GM23338 (cell line): ENCODE data around the gene SLC25A47. TPM values are rescaled to one million over a fixed set of nuclear protein-coding genes. Genes with fewer than 3 reads are reported as not detected.

ENCODE experiments used
- ATAC-seq: fragments of 200-7000 bp; cut with Tn5 transposase; 3 replicates; pipeline ENCODE4 v1.9.1; 2020
- DNase-seq: peaks from one replicate; pipeline ENCODE4 v3.0.0-alpha.2; 2015; ENCODE audit warnings: low spot score
- H2AFZ ChIP-seq: fragments of 200-600 bp; sonication (generic); 2 replicates; pipeline ENCODE4 v1.8.0; 2016; ENCODE audit warnings: antibody characterized with exemption, mild to moderate bottlenecking, moderate library complexity
- H3F3A ChIP-seq: fragments of 200-600 bp; sonication (generic); replicated peaks from 2 replicates; pipeline ENCODE4 v1.8.0; 2017; ENCODE audit warnings: antibody characterized with exemption, mixed run types, low read depth
- H3K27ac ChIP-seq: fragments of 200-600 bp; sonication (generic); 2 replicates; pipeline ENCODE4 v1.6.1; 2016; ENCODE audit warnings: low read depth
- H3K27me3 ChIP-seq: fragments of 200-600 bp; sonication (generic); 2 replicates; pipeline ENCODE4 v1.8.0; 2016; ENCODE audit warnings: mild to moderate bottlenecking, mixed run types, moderate library complexity; ENCODE audit not compliant: insufficient read depth
- H3K36me3 ChIP-seq: fragments of 200-600 bp; sonication (generic); 2 replicates; pipeline ENCODE4 v1.8.0; 2016; ENCODE audit warnings: mild to moderate bottlenecking; ENCODE audit not compliant: insufficient read depth
- H3K4me1 ChIP-seq: fragments of 200-600 bp; sonication (generic); 2 replicates; pipeline ENCODE4 v1.8.0; 2016; ENCODE audit warnings: mild to moderate bottlenecking, moderate library complexity; ENCODE audit not compliant: insufficient read depth
- H3K4me2 ChIP-seq: fragments of 200-600 bp; sonication (generic); 2 replicates; pipeline ENCODE4 v1.7.1; 2017; ENCODE audit warnings: mixed run types
- H3K4me3 ChIP-seq: fragments of 200-600 bp; sonication (generic); 2 replicates; pipeline ENCODE4 v1.6.1; 2016; ENCODE audit warnings: mixed run types
- H3K79me2 ChIP-seq: fragments of 200-600 bp; sonication (generic); replicated peaks from 2 replicates; pipeline ENCODE4 v1.8.0; 2017; ENCODE audit warnings: mild to moderate bottlenecking; ENCODE audit not compliant: insufficient read depth
- H3K9me2 ChIP-seq: fragments of 200-600 bp; sonication (generic); 2 replicates; pipeline ENCODE4 v1.8.0; 2017; ENCODE audit not compliant: insufficient read depth
- H4K20me1 ChIP-seq: fragments of 200-600 bp; sonication (generic); replicated peaks from 2 replicates; pipeline ENCODE4 v1.8.0; 2017; ENCODE audit warnings: mild to moderate bottlenecking; ENCODE audit not compliant: insufficient read depth
- H3K27ac Mint-ChIP-seq: 2 replicates; pipeline ENCODE4 v1.8.0; 2020; ENCODE audit warnings: inconsistent platforms, mild to moderate bottlenecking, moderate library complexity, mixed read lengths
- H3K27me3 Mint-ChIP-seq: 3 replicates; pipeline ENCODE4 v1.8.0; 2022; ENCODE audit warnings: low read depth, mild to moderate bottlenecking, moderate library complexity, mixed read lengths, inconsistent platforms; ENCODE audit not compliant: insufficient read depth, poor library complexity
- H3K36me3 Mint-ChIP-seq: 3 replicates; pipeline ENCODE4 v1.8.0; 2021; ENCODE audit warnings: low read depth, mild to moderate bottlenecking, inconsistent platforms, moderate library complexity, mixed read lengths
- H3K4me1 Mint-ChIP-seq: 3 replicates; pipeline ENCODE4 v1.8.0; 2020; ENCODE audit warnings: mild to moderate bottlenecking, inconsistent platforms, mixed read lengths
- H3K4me3 Mint-ChIP-seq: 3 replicates; pipeline ENCODE4 v1.8.0; 2021; ENCODE audit warnings: moderate library complexity, mild to moderate bottlenecking, inconsistent platforms, mixed read lengths
- H3K9me3 Mint-ChIP-seq: 3 replicates; pipeline ENCODE4 v1.8.0; 2020; ENCODE audit warnings: moderate library complexity, mild to moderate bottlenecking, inconsistent platforms, mixed read lengths
- CREB1 ChIP-seq: fragments of 250-450 bp; sonication (Bioruptor Pico); IDR thresholded peaks from 2 replicates; pipeline ENCODE4 v1.5.0; 2020; ENCODE audit warnings: low read depth, mild to moderate bottlenecking, moderate library complexity
- CTCF ChIP-seq, 2 experiments: fragments of 200-600 bp in 1 of 2; sonication (generic) in 1 of 2; conservative IDR thresholded peaks; 2 replicates each; pipeline versions ENCODE4 v1.5.1 to v1.6.1; 2016 to 2017; ENCODE audit warnings: antibody characterized with exemption in 2 of 2, low read depth in 2 of 2, mild to moderate bottlenecking in 2 of 2, moderate library complexity in 1 of 2
- ETS1 ChIP-seq: IDR thresholded peaks from 2 replicates; pipeline ENCODE4 v1.6.1; 2016; ENCODE audit warnings: antibody characterized with exemption
- EZH2 ChIP-seq: fragments of 200-600 bp; sonication (generic); IDR thresholded peaks from one replicate; pipeline ENCODE4 v1.8.0; 2017; ENCODE audit warnings: antibody characterized with exemption, mild to moderate bottlenecking, low read depth; ENCODE audit not compliant: unreplicated experiment
- EZH2phosphoT487 ChIP-seq: fragments of 200-600 bp; sonication (generic); IDR thresholded peaks from one replicate; pipeline ENCODE4 v1.8.1; 2018; ENCODE audit warnings: antibody characterized with exemption; ENCODE audit not compliant: unreplicated experiment
- JUNB ChIP-seq: IDR thresholded peaks from one replicate; pipeline ENCODE4 v1.6.1; 2016; ENCODE audit warnings: antibody characterized with exemption; ENCODE audit not compliant: unreplicated experiment
- NANOG ChIP-seq: IDR thresholded peaks from 2 replicates; pipeline ENCODE4 v1.6.1; 2016; ENCODE audit warnings: antibody characterized with exemption, borderline replicate concordance
- POLR2AphosphoS5 ChIP-seq: IDR thresholded peaks from 2 replicates; pipeline ENCODE4 v1.6.1; 2016; ENCODE audit warnings: antibody characterized with exemption, low read depth
- REST ChIP-seq: IDR thresholded peaks from one replicate; pipeline ENCODE4 v1.6.1; 2018; ENCODE audit warnings: antibody characterized with exemption; ENCODE audit not compliant: unreplicated experiment
- STAT1 ChIP-seq: IDR thresholded peaks from one replicate; pipeline ENCODE4 v1.6.1; 2016; ENCODE audit warnings: antibody characterized with exemption; ENCODE audit not compliant: unreplicated experiment
- ZNF114 ChIP-seq: fragments of 250-450 bp; sonication (Bioruptor Pico); IDR thresholded peaks from 2 replicates; pipeline ENCODE4 v1.5.0; 2020; ENCODE audit warnings: mild to moderate bottlenecking, moderate library complexity
- ZNF331 ChIP-seq: fragments of 250-450 bp; sonication (Bioruptor Pico); IDR thresholded peaks from 2 replicates; pipeline ENCODE4 v1.5.0; 2020; ENCODE audit warnings: low read depth, mild to moderate bottlenecking, moderate library complexity
- ZNF462 ChIP-seq: fragments of 250-450 bp; sonication (Bioruptor Pico); IDR thresholded peaks from 2 replicates; pipeline ENCODE4 v1.5.0; 2020; ENCODE audit warnings: mild to moderate bottlenecking, moderate library complexity
- polyA plus RNA-seq: library from polyadenylated mRNA; unstranded; fragments of >200 nt; fragmentation: Nextera tagmentation; extraction: Ambion mirVana; gene quantifications from 2 replicates; pipeline ENCODE4 v1.2.1, GENCODE V29; 2016
- total RNA-seq: library from RNA; depleted of rRNA; stranded (reverse); fragments of >200 nt; shearing (Covaris generic); gene quantifications from 2 replicates; pipeline ENCODE4 v1.2.3, GENCODE V29; 2014

Gene SLC25A47
- total and polyA plus RNA-seq, 2 experiments from 2014 or later = not detected

- TF ChIP-seq EZH2 = no peak
- TF ChIP-seq STAT1 = no peak
- no peak for TF ChIP-seq ZNF114 (CRISPR knock-in tag)
- TF ChIP-seq EZH2phosphoT487 = no peak
- no peak for TF ChIP-seq NANOG
- TF ChIP-seq REST = no peak
- no peak for TF ChIP-seq CREB1 (CRISPR knock-in tag)
- TF ChIP-seq POLR2AphosphoS5 = no peak
- TF ChIP-seq ETS1 = no peak
- no peak for TF ChIP-seq ZNF462
- no peak for TF ChIP-seq ZNF331
- no peak for TF ChIP-seq CTCF (conservative IDR thresholded peaks at IDR 0.05; ENCODE audit: low read depth in 2 of 2)
- TF ChIP-seq JUNB = no peak
- peaks cover 56% of the 10 kb centered on the region for H3K36me3 Mint-ChIP-seq
- Histone ChIP-seq H3K27me3 (no peaks in the 10 kb centered on the region), H3K4me2 (no peak overlapping the region), H4K20me1 (no peaks in the 10 kb centered on the region; the same call in 1 of the 2 replicates), H3K27ac (no peak overlapping the region), H3K9me2 (no peaks in the 10 kb centered on the region), H3K36me3 (peaks cover 18% of the 10 kb centered on the region; the same call in 1 of the 2 replicates), H3K4me3 (no peak overlapping the region), H3K79me2 (no peaks in the 10 kb centered on the region), H3K4me1 (no peaks in the 10 kb centered on the region), H3F3A (no peaks in the 10 kb centered on the region), H2AFZ (no peak overlapping the region)
- H3K27ac Mint-ChIP-seq = no peak overlapping the region
- 0 out of 3 replicates have a peak, but pooled peaks cover 5% of the 10 kb centered on the region for H3K4me1 Mint-ChIP-seq
- H3K4me3 Mint-ChIP-seq = no peak overlapping the region
- H3K27me3 Mint-ChIP-seq = peaks cover 4% of the 10 kb centered on the region
- H3K9me3 Mint-ChIP-seq = no peaks in the 10 kb centered on the region
- ATAC-seq (no peak), DNase-seq (no peak)
Observed at GRCh38 chr14:100334904-100335303, 11.8 kb downstream of the SLC25A47 start.
